GM19455 (cell line): ENCODE results near the gene TBXAS1.

Source experiments
- ATAC-seq: cut with Tn5 transposase; IDR thresholded peaks from one replicate; pipeline ENCODE4 v1.9.1; 2021; ENCODE audit not compliant: unreplicated experiment

Gene TBXAS1

DNA sequence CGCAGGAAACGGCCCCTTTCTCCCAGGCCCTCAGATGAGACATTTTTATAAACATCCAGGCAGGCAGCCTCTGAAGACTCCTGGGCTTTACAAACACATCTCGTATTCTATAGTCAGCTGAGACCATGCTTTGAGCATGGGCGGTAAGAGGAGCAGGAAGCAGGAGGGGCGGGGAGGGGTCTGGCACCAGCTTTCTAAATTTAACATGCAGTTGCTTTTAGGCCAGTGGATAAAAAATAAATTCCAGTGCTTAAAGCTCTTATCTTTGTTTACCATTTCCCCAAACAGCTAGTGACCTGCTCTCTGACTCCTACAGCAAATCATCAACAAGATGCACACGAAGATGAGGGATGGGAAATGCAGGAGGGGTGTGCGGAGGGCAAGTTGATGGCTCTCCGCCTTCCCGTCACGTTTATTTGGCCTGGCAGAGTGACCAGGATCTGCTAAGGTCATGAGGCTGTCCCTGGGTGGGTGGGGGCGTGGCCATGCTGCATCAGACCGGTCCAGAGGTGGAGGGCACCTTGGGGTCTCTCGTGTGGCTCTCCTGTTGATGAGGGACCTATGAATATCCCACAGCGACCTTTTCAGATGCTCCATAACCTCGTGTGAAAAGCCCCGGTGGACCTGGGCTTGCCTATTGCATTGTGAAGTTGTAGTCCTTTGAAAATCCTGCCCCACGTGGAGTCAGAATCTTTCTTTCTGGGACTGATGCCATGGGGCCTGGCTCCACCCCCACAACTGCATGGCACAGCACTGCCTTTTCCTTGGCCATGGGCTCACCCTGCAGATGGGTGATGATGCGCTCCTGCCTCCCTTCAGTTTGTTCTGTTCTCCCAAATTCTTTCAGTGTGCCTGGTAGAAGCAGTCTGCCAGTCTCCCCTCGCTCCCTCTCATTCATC, 166.2 kb downstream of the TBXAS1 start:
- ATAC-seq: no peak

GRCh38 chr7:139998572-139998971, 169.5 kb downstream of the TBXAS1 start:
- ATAC-seq: no peak

DNA sequence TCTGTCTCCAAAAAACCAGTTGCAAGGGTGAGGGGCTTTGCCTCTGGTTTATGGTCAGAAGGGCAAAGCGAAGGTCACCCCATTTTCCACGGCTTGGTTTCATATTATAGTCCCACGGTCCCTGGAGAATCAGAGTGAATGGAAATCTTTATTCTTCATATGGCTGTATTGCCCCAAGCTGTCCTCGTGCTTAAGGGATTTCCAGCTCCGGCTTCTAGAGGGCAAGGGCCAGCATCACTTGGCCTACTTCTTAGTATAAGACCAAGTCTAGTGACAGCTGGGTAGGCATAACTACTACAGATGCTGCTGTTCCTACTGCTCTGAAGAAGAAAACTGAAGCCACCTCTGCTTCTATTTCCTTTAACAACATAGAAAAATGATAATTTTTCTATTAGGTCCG, 170.5 kb downstream of the TBXAS1 start:
- no peak for ATAC-seq

- ATAC-seq: no peak
These were observed 171.7 kb downstream of the TBXAS1 start for GRCh38 chr7:140000666-140001268.

DNA sequence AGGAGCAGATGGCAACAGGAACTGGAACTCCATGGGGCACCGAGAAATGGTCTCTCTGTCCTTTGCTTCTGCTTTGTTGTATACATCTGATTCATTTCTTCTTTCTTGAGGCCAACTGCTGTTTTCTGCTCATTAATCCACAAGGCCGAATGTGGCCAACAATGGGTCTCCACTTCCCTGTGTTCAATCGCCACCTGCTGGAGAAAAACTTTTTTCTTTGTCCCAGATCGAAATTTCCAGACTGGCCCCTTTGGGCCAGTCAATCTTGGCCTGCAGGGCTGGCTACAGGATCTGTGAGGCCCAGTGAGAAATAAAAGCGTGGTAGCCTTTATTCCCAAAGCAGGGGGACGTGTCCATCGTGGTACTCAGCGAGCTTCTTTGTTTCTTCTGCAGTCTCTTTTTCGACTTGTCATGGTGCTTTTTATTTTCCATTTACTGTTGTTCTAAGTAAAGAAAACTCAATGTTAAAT, 174.9 kb downstream of the TBXAS1 start:
- ATAC-seq: no peak

GRCh38 chr7:140004672-140005071, 175.6 kb downstream of the TBXAS1 start:
- ATAC-seq: no peak

DNA sequence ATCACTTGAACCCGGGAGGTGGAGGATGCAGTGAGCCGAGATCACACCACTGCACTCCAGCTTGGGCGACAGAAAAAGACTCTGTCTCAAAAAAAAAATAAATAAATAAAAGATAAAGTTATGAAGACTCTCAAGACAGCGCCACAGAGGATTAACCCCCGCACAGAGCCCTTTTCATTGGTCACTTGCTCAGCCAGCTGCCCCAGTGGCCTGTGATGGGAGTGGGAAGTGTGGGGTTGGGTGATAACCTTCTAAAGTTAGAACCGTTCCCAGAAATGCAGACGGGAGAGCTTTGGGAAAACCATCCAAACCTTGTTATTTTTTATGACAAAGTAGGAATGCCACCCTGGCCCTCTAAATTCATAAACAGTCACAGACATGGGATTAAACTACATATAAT, 176.3 kb downstream of the TBXAS1 start:
- no peak for ATAC-seq

DNA sequence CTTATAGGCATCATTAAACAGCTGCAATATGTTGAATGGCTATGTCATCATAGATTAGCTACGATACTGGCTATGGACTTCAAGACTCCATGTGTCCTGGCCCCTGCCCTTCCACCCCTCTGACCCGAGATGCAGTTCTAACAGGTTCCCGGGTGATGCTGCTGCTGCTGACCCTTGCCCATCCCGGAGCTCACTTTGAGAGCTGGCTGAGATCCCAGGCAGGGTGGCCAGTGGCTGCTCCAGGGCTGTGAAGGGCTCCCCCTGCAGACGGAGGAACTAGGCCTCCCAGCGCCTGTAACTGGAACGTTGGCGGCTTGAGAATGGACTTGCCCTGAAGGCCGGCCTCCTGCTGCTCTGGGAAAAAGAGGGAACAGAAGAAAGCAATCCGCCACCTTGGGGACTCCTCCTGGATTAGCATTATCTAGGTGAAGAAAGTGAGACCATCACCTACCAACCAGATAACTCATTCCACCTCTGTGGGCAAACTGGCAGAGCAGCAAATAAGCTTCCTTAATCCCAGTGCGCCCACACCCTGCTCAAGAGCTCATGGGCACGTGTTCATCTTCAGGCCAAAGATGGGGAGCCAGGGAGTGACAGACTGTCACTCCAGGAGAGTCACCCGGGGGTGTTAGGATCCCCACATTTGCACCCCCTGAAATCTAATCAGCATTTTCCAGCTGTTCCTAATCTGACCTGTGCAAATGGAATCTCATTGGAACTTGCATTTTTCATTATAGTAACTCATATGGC, 176.9 kb downstream of the TBXAS1 start:
- no peak for ATAC-seq

DNA sequence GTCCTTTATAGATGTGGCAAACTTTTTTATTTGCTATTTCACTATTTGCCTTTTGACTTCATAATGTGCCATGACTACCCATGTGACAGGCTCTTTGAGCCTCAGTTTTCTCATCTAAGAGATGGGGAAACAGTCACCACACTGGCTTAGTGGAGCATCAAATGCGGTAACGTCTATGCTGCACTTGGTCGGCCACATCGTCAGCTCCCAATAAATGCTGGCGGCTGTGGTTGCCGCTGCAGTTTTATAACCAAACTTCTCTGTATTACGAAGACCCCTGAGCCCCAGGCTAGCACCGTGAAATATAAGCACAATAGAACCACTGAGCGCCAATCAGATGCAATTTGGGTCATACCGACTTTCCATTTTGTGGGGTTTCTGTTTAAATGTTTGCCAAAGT, 177.5 kb downstream of the TBXAS1 start:
- no peak for ATAC-seq

GRCh38 chr7:140007051-140007690, 178.1 kb downstream of the TBXAS1 start:
- no peak for ATAC-seq

GRCh38 chr7:140008755-140009610, 179.9 kb downstream of the TBXAS1 start:
- no peak for ATAC-seq

DNA sequence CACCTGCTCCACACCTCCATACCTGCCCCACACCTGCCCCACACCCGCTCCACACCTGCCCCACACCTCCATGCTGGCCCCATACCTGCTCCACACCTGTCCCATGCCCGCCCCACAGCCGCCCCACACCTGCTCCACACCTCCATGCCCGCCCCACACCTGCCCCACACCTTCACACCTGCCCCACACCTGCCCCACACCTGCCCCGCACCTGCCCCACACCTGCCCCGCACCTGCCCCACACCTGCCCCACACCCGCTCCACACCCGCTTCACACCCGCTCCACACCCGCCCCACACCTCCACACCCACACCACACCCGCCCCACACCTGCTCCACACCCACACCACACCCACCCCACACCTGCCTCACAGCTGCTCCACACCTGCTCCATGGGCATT, 180.7 kb downstream of the TBXAS1 start:
- ATAC-seq: no peak

DNA sequence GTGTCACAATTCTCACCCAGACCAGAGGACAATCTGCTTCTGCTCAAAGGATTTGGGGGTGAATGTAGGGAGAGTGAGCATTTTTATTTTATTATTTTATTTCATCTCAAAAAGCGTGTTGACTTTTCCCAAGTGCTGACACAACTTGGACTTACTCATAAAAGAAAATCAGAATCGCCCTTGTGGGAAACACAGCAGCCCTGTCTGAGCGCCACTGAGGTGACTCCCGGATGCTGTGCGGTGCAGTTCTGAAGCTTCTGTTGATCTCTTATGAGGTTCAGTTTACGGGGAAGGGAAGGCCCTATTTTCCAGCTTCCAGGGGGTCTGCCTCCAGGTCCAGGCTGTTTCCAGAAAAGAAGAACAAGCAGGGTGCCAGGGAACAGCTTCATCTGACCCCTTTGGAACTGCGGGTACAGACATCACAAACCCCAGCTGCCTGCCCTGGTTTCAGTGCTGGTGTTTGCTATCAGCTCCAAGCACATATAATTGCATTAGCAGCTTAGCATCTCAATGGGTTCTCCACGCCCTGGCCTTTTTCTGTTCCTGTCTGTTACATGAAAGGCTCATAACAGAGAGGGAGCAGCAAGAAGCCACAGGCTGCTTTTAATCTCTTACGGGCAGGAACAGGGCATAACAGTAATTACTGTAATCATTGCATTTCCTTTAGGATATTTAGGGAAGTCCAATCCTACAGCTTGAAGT, 181.3 kb downstream of the TBXAS1 start:
- ATAC-seq: no peak

DNA sequence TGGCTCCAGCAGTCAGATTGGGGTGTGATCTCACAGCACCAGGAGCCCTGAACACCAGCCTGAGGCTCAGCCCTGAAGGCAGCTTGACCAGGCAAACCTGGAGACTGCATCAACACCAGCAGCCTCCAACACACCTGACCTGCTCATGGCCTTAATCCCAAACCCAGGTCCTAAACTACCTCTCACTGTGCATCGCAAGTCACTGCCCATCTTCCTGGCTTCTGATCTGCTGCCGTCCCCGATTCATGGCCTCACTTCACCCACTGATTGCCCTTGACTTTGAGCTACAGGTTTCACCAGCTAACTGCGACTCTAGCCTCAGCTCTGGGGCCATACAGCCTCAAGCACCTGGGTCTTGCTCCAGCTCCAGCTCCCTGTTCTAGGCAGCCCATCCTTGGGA, 184.6 kb downstream of the TBXAS1 start:
- ATAC-seq: no peak

DNA sequence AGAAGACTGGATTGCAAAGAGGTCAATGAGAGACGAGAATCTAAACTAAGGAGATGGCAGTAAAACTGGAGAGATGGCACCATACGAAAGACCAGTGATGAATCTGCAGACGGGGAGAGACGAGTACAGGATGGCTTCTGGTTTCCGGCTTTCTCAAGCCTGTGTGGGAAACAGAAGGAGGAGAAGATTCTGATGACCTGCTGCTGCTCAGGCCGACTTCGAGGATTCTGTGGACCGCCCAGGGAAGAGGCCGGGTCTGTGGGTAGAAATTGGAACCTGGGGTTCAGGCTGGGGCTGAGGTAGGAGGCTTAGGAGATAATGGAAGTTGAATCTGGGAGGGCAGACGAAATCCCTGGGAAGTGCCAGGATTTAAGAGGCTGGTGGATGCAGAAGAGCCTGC, 185.1 kb downstream of the TBXAS1 start:
- ATAC-seq: no peak

DNA sequence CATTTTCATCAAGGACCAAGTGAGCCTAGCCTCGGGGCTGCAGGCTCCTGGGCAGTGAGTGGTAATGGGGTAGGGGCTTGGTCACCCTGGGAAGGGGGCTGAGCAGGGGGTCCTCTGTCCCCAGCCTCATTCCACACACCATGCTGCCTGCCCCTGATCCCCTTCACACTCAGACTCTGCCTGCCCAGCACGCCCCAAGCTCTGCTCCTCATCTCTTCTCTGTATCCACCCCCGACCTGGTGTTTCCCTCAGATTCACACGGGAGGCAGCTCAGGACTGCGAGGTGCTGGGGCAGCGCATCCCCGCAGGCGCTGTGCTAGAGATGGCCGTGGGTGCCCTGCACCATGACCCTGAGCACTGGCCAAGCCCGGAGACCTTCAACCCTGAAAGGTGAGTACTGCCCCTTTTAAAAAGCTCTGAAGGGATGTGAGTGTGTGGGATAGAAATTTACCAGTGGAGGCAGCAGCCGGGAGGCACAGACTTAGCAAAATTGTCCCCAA, 186.5 kb downstream of the TBXAS1 start:
- no peak for ATAC-seq

DNA sequence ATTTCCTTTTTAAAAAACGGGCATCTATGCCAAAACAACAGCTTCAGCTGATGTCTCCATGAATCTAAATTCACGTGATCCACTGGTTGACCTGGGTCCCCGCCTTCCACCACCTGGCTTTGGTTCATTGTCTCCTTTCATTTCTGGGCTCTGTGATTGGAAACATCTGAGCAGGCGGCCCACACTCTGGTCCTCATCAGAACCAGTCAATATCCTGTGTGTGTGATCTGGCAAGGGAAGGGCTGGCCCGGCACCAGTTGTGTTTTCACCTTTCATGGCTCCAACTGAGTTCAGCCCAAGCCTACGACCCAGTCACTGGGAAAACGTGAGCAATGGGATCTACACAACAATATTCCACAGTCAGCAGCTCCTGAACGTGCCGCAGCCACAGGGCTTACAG, 187.5 kb downstream of the TBXAS1 start:
- ATAC-seq: no peak

GRCh38 chr7:140017034-140017433, 188.0 kb downstream of the TBXAS1 start:
- no peak for ATAC-seq

- ATAC-seq: no peak
These were observed 188.5 kb downstream of the TBXAS1 start for GRCh38 chr7:140017543-140017942.
